BE2C (cell line): ENCODE data around the gene CDC42BPA.
A peak's percentile ranks its signal among the peaks of the same experiment; 100 is the strongest.
"Not testable (repeated sequence)": the region's sequence is repeated elsewhere in the genome, so short reads cannot be mapped to it uniquely, and the experiment has no call there.

Source experiments
- DNase-seq: peaks from one replicate; pipeline ENCODE4 v3.0.0-alpha.2; 2020
- H3K27me3 ChIP-seq: fragments of 250-450 bp; sonication (Bioruptor Pico); 2 replicates; pipeline ENCODE4 v1.5.1; 2020; ENCODE audit warnings: mild to moderate bottlenecking
- H3K36me3 ChIP-seq: fragments of 250-450 bp; sonication (Bioruptor Pico); 2 replicates; pipeline ENCODE4 v1.5.1; 2020; ENCODE audit warnings: mild to moderate bottlenecking
- H3K4me1 ChIP-seq: fragments of 250-450 bp; sonication (Bioruptor Pico); 2 replicates; pipeline ENCODE4 v1.5.1; 2020
- H3K4me3 ChIP-seq: 2 replicates; pipeline ENCODE4 v1.5.1; 2011; ENCODE audit warnings: low read depth, low read length
- H3K9me3 ChIP-seq: fragments of 250-450 bp; sonication (Bioruptor Pico); 2 replicates; pipeline ENCODE4 v1.5.1; 2020
- TF ChIP-seq, protein P1 (sequence below): IDR thresholded peaks from 2 replicates; pipeline ENCODE4 v1.5.1; 2012; ENCODE audit warnings: mild to moderate bottlenecking, low read depth, low read length

CDC42BPA gene

GRCh38 chr1:227362039-227362438 lies 43.7 kb upstream of the CDC42BPA start:
- Histone ChIP-seq H3K9me3 (no peaks in the 10 kb centered on the region), H3K36me3 (no peaks in the 10 kb centered on the region), H3K27me3 (no peaks in the 10 kb centered on the region), H3K4me3 (no peak overlapping the region), H3K4me1 (peaks cover 3% of the 10 kb centered on the region)
- TF ChIP-seq, protein P1, sequence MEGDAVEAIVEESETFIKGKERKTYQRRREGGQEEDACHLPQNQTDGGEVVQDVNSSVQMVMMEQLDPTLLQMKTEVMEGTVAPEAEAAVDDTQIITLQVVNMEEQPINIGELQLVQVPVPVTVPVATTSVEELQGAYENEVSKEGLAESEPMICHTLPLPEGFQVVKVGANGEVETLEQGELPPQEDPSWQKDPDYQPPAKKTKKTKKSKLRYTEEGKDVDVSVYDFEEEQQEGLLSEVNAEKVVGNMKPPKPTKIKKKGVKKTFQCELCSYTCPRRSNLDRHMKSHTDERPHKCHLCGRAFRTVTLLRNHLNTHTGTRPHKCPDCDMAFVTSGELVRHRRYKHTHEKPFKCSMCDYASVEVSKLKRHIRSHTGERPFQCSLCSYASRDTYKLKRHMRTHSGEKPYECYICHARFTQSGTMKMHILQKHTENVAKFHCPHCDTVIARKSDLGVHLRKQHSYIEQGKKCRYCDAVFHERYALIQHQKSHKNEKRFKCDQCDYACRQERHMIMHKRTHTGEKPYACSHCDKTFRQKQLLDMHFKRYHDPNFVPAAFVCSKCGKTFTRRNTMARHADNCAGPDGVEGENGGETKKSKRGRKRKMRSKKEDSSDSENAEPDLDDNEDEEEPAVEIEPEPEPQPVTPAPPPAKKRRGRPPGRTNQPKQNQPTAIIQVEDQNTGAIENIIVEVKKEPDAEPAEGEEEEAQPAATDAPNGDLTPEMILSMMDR: no peak
- DNase-seq: no peak

GRCh38 chr1:227357927-227358302 lies 39.6 kb upstream of the CDC42BPA start:
- Histone ChIP-seq H3K9me3 (no peaks in the 10 kb centered on the region), H3K4me3 (no peak overlapping the region), H3K4me1 (peaks cover 12% of the 10 kb centered on the region), H3K27me3 (no peaks in the 10 kb centered on the region), H3K36me3 (no peaks in the 10 kb centered on the region)
- DNase-seq: no peak
- TF ChIP-seq, protein P1: no peak

GRCh38 chr1:227357171-227357926 lies 39.1 kb upstream of the CDC42BPA start:
- Histone ChIP-seq H3K9me3 (no peaks in the 10 kb centered on the region), H3K27me3 (no peaks in the 10 kb centered on the region), H3K4me3 (no peak overlapping the region), H3K36me3 (no peaks in the 10 kb centered on the region), H3K4me1 (peaks cover 17% of the 10 kb centered on the region)
- DNase-seq: peak; percentile 78
- TF ChIP-seq, protein P1: no peak

DNA sequence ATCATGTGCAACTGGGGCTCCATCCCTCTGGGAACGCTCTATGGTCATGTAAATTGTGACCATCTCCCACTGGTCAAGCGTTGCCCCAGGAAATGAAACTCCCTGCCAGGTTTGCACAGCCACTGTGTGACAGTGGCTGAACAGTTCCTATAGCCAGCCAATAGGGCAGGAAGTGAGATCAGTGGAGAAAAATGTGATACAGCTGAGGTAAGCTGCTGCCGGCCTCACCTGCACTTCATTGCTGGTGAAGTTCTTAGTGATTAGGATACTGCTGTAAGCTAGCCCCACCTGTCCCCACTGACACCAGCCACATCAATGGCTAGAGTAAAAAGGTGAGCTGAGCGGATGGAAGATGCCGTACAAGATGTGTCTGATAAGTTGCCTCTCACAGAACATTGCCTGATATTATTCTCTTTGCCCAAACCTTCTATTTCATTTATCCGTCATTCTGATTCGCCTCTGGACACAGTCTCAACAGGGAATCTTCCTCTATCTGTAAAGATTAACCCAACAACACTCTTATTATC lies 38.4 kb upstream of the CDC42BPA start:
- H3K4me3 ChIP-seq: no peak overlapping the region
- H3K27me3 ChIP-seq: no peaks in the 10 kb centered on the region
- H3K36me3 ChIP-seq: no peaks in the 10 kb centered on the region
- peaks cover 21% of the 10 kb centered on the region for H3K4me1 ChIP-seq
- no peaks in the 10 kb centered on the region for H3K9me3 ChIP-seq
- peak; percentile 8 for DNase-seq
- TF ChIP-seq, protein P1: no peak

GRCh38 chr1:227355542-227356245 lies 37.4 kb upstream of the CDC42BPA start:
- H3K4me3 ChIP-seq: no peak overlapping the region
- TF ChIP-seq, protein P1: no peak
- no peaks in the 10 kb centered on the region for H3K27me3 ChIP-seq
- H3K36me3 ChIP-seq: no peaks in the 10 kb centered on the region
- peaks cover 27% of the 10 kb centered on the region for H3K4me1 ChIP-seq
- H3K9me3 ChIP-seq: no peaks in the 10 kb centered on the region
- DNase-seq: no peak

DNA sequence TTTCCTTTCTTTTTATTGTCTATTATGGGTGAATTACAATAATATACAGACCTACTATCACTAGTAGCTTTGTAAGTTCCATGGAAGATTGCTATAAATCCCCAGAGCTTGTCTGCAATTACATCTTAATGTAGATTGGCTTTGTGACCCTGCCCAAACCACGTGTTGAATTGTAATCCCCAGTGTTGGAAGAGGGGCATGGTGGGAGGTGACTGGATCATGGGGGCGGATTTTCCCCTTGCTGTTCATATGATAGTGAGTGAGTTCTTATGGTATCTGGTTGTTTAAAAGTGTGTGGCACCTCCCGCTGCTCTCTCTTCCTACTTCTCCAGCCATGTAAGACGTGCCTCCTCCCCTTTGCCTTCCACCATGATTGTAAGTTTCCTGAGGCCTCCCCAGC lies 34.9 kb upstream of the CDC42BPA start:
- no peaks in the 10 kb centered on the region for H3K27me3 ChIP-seq
- peaks cover 27% of the 10 kb centered on the region for H3K4me1 ChIP-seq
- no peak overlapping the region for H3K4me3 ChIP-seq
- DNase-seq: no peak
- H3K9me3 ChIP-seq: no peaks in the 10 kb centered on the region
- no peaks in the 10 kb centered on the region for H3K36me3 ChIP-seq
- TF ChIP-seq, protein P1: no peak

DNA sequence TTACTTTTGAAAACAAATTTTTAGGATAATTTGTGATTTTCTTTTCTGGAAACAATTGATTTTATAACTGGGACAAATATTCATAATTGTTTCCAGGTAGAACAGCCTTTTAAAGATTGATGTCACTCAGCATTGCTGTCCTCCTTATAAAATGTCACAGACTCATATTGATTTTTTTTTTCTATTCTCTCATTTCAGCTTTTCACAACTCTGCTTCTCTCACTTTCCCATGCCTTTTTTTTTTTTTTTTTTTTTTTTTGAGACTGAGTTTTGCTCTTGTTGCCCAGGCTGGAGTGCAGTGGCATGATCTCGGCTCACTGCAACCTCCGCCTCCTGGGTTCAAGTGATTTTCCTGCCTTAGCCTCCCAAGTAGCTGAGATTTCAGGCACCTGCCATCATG lies 33.9 kb upstream of the CDC42BPA start:
- not testable (repeated sequence) for H3K27me3 ChIP-seq

More for the DNA sequence above, 33.9 kb upstream of the CDC42BPA start:
- not testable (repeated sequence) for H3K4me3 ChIP-seq, DNase-seq, H3K36me3 ChIP-seq, H3K9me3 ChIP-seq
- H3K4me1 ChIP-seq: peaks cover 24% of the 10 kb centered on the region
